ENCODE data around the gene TNFRSF1B.

Gene TNFRSF1B

DNA sequence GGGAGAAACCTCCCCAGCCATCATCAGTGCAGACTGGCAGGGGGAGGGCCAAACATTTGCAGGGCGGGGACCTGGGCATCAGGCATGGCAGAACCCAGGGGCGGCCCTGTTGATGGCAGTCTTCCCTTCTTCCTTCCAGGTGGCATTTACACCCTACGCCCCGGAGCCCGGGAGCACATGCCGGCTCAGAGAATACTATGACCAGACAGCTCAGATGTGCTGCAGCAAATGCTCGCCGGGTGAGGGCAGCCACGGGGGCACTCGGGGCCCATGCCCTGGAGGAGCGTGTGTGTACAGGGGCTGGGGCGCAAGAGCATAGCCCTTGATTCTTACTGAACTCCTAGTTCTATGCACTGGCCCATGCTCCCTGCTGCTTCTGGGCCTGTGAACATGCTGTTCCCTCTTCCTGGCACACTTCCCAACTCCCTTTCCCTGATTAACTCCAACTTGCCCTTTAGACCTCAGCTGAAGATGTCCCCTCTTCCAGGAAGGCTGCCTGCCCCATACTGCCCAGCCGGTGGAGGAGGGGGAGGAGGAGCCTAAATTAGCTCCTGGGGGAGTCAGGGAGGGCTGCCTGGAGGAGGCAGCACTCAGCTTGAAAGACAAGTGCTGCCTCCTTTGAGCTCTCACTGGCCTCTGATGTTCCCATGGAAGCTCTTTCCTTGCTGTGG lies 22.0 kb downstream of the TNFRSF1B start:
- Histone ChIP-seq H3K9me3 (ENCODE audit: insufficient read depth, low read depth, low read length) (0 out of 2 replicates have a peak, but pooled peaks cover 3% of the 10 kb centered on the region), H3K27ac (ENCODE audit: low read depth, low read length) (no peak overlapping the region), H3K4me1 (ENCODE audit: insufficient read depth, low read length) (peaks cover 6% of the 10 kb centered on the region), H3K36me3 (ENCODE audit: insufficient read depth, low read length) (no peaks in the 10 kb centered on the region), H3K27me3 (ENCODE audit: insufficient read depth, low read length) (no peaks in the 10 kb centered on the region), H3K4me3 (ENCODE audit: low read length) (no peak overlapping the region), H3K9ac (ENCODE audit: low read depth, low read length) (no peak overlapping the region; the same call in 1 of the 2 replicates)
- 81% methylated on average over 13 of the region's 13 CpGs for WGBS

DNA sequence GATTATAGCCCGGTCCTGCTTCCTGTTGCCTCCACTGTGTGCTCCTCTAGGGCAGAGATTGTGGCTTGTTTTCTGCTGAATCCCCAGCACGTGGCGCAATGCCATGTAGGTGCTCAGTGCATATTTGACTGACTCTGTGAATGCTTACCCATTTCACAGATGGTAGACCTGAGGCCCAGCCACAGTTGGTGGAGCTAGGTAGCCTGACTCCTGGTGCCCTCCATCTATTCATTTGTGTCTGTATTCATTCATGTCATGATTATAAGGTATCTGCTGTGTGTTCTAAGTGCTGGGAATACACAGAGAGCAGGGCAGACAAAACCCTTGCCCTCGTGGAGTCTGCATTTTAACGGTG lies 22.5 kb downstream of the TNFRSF1B start:
- 0 out of 2 replicates have a peak, but pooled peaks cover 3% of the 10 kb centered on the region for H3K9me3 ChIP-seq (ENCODE audit: insufficient read depth, low read depth, low read length)
- WGBS, result 82% methylated on average over 5 of the region's 5 CpGs
- H3K4me3 ChIP-seq (ENCODE audit: low read length), result no peak overlapping the region
- no peaks in the 10 kb centered on the region for H3K36me3 ChIP-seq (ENCODE audit: insufficient read depth, low read length)
- H3K4me1 ChIP-seq (ENCODE audit: insufficient read depth, low read length), result peaks cover 4% of the 10 kb centered on the region
- H3K9ac ChIP-seq (ENCODE audit: low read depth, low read length), result no peak overlapping the region
- no peak overlapping the region for H3K27ac ChIP-seq (ENCODE audit: low read depth, low read length)
- no peaks in the 10 kb centered on the region for H3K27me3 ChIP-seq (ENCODE audit: insufficient read depth, low read length)

DNA sequence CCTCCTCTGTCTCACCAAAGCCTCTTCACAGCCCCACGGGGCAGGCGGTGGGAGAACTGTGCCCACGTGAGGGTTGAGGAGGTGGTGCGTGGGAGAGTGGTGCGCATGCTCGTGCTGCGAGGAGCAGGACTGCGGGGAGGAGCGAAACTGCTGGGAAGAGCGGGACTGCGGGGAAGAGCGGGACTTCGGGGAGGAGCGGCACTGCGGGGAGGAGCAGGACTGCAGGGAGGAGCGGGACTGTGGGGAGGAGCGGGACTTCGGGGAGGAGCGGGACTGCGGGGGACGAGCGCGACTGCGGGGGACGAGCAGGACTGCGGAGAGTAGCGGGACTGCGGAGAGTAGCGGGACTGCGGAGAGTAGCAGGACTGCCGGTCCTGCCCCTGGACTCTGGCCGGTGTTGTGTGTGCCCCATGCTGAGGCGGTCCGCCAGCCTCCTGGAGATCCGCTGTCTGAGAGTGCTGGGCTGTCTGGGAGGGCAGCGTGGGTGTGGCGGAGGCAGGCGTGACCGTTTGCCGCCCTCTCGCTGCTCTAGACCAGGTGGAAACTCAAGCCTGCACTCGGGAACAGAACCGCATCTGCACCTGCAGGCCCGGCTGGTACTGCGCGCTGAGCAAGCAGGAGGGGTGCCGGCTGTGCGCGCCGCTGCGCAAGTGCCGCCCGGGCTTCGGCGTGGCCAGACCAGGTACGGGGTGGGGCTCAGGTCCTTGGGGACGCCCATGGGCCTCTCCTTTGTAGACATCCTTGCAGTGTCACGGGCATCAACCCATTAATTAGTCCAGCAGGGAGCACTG lies 24.6 kb downstream of the TNFRSF1B start:
- H3K27ac ChIP-seq (ENCODE audit: low read depth, low read length), result no peak overlapping the region
- H3K9ac ChIP-seq (ENCODE audit: low read depth, low read length), result no peak overlapping the region
- H3K4me1 ChIP-seq (ENCODE audit: insufficient read depth, low read length), result no peaks in the 10 kb centered on the region; the same call in 1 of the 2 replicates
- no peak overlapping the region for H3K4me3 ChIP-seq (ENCODE audit: low read length)
- H3K36me3 ChIP-seq (ENCODE audit: insufficient read depth, low read length), result no peaks in the 10 kb centered on the region
- WGBS, result 89% methylated on average over 58 of the region's 58 CpGs
- H3K9me3 ChIP-seq (ENCODE audit: insufficient read depth, low read depth, low read length), result no peaks in the 10 kb centered on the region
- no peaks in the 10 kb centered on the region for H3K27me3 ChIP-seq (ENCODE audit: insufficient read depth, low read length)

DNA sequence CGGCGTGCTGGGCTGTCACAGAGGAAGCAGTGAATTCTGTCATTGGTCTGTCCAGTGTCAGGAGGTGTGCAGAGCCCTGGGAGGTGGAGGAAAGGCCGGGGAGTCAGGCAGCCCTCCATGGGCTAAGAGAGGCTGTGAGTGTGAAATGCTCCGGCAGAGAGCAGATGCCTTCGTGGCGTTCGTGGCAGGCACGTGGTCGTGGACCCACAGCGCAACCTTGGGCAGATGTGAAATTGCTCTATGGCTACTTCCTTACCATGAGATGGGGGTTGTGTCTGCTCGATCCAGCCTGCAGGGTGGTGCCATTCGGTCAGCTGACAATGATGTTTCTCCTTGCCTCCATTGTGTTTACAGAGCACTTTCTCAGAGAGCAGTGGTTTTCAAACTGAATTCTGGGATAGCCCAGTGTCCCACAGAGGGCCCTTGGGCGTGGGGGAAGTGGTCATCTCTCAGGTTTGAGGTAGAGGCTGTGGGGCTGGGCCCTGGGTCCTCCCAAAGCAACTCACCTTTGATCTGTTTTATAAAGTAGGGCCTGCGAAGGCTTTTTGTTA lies 27.9 kb downstream of the TNFRSF1B start:
- Histone ChIP-seq H3K9ac (ENCODE audit: low read depth, low read length) (no peak overlapping the region), H3K27me3 (ENCODE audit: insufficient read depth, low read length) (no peaks in the 10 kb centered on the region), H3K4me3 (ENCODE audit: low read length) (no peak overlapping the region), H3K9me3 (ENCODE audit: insufficient read depth, low read depth, low read length) (no peaks in the 10 kb centered on the region), H3K4me1 (ENCODE audit: insufficient read depth, low read length) (no peaks in the 10 kb centered on the region), H3K27ac (ENCODE audit: low read depth, low read length) (no peak overlapping the region), H3K36me3 (ENCODE audit: insufficient read depth, low read length) (no peaks in the 10 kb centered on the region)
- WGBS, result 92% methylated on average over 14 of the region's 14 CpGs

DNA sequence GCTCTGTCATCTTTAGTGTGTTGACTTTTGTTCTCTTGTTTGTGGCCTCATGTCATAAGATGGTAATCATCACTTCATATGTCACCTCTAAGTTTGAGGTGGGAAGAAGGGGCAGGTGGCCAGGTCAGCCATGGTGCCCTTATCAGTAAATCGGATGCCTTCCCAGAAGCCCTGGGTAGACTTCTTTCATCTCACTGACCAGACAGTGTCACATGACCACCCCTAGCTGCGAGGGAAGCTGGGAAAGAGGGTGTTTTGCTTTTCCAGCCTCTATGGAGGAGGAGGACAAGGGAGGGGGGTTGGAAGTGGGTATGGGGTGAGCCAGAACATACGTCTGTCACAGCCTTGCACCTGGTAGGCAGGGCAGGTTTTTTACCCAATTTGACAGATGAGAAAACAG lies 28.6 kb downstream of the TNFRSF1B start:
- H3K9ac ChIP-seq (ENCODE audit: low read depth, low read length), result no peak overlapping the region
- H3K9me3 ChIP-seq (ENCODE audit: insufficient read depth, low read depth, low read length), result no peaks in the 10 kb centered on the region
- no peaks in the 10 kb centered on the region for H3K27me3 ChIP-seq (ENCODE audit: insufficient read depth, low read length)
- no peak overlapping the region for H3K27ac ChIP-seq (ENCODE audit: low read depth, low read length)
- H3K4me3 ChIP-seq (ENCODE audit: low read length), result no peak overlapping the region
- 82% methylated on average over 3 of the region's 3 CpGs for WGBS
- H3K4me1 ChIP-seq (ENCODE audit: insufficient read depth, low read length), result no peaks in the 10 kb centered on the region
- H3K36me3 ChIP-seq (ENCODE audit: insufficient read depth, low read length), result no peaks in the 10 kb centered on the region

DNA sequence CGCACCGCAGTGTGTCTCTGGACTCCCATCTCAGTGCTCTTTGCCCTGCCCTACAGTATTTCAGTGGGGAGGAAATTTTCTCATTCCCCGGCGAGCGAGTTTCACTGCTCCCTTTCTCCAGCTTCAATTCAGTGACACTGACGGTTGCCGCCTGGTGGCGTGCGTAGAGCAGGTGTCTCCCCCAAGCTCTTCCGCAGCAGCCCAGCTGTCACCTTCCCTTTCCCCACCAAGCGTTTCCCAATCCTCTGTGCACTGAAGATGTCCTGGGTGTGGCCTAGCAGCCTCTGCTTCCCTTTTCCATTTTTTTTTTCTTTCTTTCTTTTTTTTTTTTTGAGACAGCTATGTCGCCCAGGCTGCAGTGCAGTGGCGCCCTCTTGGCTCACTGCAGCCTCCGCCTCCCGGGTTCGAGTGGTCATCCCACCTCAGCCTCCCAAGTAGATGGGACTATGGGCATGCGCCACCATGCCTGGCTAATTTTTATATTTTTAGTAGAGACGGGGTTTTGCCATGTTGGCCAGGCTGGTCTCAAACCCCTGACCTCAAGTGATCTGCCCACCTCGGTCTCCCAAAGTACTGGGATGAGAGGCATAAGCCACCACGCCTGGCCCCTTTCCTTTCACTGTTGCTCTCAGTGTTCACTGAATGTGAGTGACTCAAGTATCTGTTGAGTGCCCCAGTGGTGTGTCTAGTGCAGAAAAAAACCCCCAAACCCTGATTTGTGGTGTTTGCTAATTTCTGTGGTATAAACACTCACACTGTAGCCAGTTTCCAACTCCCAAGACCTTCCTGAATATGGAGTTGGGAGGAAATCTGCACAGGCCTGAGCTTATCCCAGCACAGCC lies 30.1 kb downstream of the TNFRSF1B start:
- Histone ChIP-seq H3K4me1 (ENCODE audit: insufficient read depth, low read length) (no peaks in the 10 kb centered on the region), H3K36me3 (ENCODE audit: insufficient read depth, low read length) (no peaks in the 10 kb centered on the region), H3K9ac (ENCODE audit: low read depth, low read length) (no peak overlapping the region), H3K9me3 (ENCODE audit: insufficient read depth, low read depth, low read length) (no peaks in the 10 kb centered on the region), H3K27ac (ENCODE audit: low read depth, low read length) (no peak overlapping the region), H3K4me3 (ENCODE audit: low read length) (no peak overlapping the region), H3K27me3 (ENCODE audit: insufficient read depth, low read length) (no peaks in the 10 kb centered on the region)
- 57% methylated on average over 20 of the region's 20 CpGs for WGBS

DNA sequence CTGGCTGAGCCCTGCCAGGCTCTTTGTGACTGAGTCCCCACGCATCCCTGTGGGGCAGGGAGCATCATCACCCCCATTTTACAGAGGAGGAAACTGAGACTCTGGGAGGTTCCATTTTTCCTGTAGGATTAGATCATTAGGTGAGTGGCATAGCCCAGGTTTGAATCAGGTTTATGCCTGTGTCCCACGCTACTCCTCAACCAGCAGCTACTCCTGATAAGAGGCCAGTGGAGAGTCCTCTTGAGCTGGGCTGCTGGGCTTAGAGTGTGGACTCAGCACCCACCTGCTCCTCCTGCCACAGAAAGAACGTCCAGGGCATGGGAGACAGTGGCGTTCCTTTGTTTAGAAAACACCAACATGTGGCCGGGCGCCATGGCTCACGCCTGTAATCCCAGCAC lies 30.7 kb downstream of the TNFRSF1B start:
- Histone ChIP-seq H3K9ac (ENCODE audit: low read depth, low read length) (no peak overlapping the region), H3K36me3 (ENCODE audit: insufficient read depth, low read length) (no peaks in the 10 kb centered on the region), H3K4me1 (ENCODE audit: insufficient read depth, low read length) (no peaks in the 10 kb centered on the region), H3K9me3 (ENCODE audit: insufficient read depth, low read depth, low read length) (no peaks in the 10 kb centered on the region), H3K4me3 (ENCODE audit: low read length) (no peak overlapping the region), H3K27me3 (ENCODE audit: insufficient read depth, low read length) (no peaks in the 10 kb centered on the region), H3K27ac (ENCODE audit: low read depth, low read length) (no peak overlapping the region)
- 97% methylated on average over 7 of the region's 7 CpGs for whole genome bisulfite sequencing

DNA sequence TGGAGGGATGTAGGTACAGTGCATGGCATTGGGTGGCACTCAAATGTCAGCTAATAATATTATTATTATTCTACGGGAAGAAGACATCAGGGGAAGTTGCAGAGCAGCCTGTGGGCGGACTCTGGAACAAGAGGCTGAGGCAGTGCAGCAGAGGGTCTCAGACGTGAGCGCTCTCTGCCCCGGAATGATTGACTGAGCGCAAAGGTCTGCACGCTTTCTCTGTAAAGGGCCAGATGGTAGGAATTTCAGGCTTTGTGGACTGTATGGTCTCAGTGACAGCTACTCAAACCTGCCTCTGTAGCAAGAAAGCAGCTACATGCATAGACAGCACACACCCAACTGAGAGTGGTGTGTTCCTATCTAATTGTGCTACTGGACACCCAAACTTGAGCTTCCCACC lies 33.4 kb downstream of the TNFRSF1B start:
- 97% methylated on average over 7 of the region's 7 CpGs for WGBS
- Histone ChIP-seq H3K36me3 (ENCODE audit: insufficient read depth, low read length) (no peaks in the 10 kb centered on the region), H3K27ac (ENCODE audit: low read depth, low read length) (no peak overlapping the region), H3K4me1 (ENCODE audit: insufficient read depth, low read length) (peaks cover 5% of the 10 kb centered on the region; the same call in 1 of the 2 replicates), H3K9ac (ENCODE audit: low read depth, low read length) (no peak overlapping the region), H3K27me3 (ENCODE audit: insufficient read depth, low read length) (no peaks in the 10 kb centered on the region), H3K4me3 (ENCODE audit: low read length) (no peak overlapping the region), H3K9me3 (ENCODE audit: insufficient read depth, low read depth, low read length) (no peaks in the 10 kb centered on the region)

DNA sequence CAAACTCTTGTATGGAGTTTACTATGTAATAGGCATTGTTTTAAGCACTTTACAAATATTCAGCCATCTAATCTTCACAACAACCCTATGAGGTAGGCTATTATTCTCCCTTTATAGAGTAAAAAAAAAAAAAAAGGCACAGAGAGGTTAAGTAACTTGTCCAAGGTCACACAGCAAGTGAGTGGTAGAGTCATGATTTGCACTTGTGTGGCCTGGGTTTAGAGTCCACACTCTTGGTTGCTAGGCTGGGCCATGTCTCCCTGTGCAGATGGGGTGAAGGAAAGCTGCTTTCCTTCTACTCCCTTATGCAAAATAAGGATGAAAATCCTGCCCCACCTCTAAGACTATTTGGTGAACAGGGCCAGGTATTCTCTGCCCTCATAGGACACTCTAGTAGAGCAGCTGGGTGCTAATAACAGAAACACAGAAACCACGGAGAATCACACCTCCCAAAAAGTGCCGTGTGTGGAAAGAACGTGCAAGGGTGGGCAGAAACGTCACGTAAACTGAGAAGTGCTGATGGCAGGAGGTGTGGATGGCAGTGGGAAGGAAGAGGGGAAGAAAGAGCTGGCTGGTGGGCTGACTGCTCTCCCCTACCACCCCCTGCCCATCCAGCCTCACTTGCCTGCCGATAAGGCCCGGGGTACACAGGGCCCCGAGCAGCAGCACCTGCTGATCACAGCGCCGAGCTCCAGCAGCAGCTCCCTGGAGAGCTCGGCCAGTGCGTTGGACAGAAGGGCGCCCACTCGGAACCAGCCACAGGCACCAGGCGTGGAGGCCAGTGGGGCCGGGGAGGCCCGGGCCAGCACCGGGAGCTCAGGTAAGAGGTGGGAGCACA lies 34.8 kb downstream of the TNFRSF1B start:
- 88% methylated on average over 18 of the region's 18 CpGs for WGBS

DNA sequence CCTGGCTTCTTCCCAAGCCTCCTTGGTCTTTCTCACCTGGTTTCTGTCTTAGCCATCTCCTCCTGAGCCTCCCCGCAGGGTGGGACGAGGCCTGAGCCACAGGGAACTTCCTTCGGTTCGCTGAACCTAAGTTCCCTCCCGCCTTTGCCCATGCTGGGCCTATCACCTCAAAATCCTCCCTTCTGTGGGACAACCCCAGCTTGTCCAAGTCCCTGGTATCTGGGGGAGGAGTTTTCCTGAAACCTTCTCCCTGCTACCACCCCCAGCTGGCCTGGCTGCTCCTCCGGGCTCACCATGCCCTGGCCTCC lies 35.4 kb downstream of the TNFRSF1B start:
- Histone ChIP-seq H3K27ac (ENCODE audit: low read depth, low read length) (no peak overlapping the region), H3K9me3 (ENCODE audit: insufficient read depth, low read depth, low read length) (no peaks in the 10 kb centered on the region), H3K36me3 (ENCODE audit: insufficient read depth, low read length) (no peaks in the 10 kb centered on the region), H3K4me1 (ENCODE audit: insufficient read depth, low read length) (peaks cover 5% of the 10 kb centered on the region; the same call in 1 of the 2 replicates), H3K4me3 (ENCODE audit: low read length) (no peak overlapping the region), H3K9ac (ENCODE audit: low read depth, low read length) (no peak overlapping the region), H3K27me3 (ENCODE audit: insufficient read depth, low read length) (no peaks in the 10 kb centered on the region)
- WGBS, result 70% methylated on average over 6 of the region's 6 CpGs

More for the DNA sequence above, 34.8 kb downstream of the TNFRSF1B start:
- Histone ChIP-seq H3K4me3 (ENCODE audit: low read length) (no peak overlapping the region), H3K27ac (ENCODE audit: low read depth, low read length) (no peak overlapping the region), H3K27me3 (ENCODE audit: insufficient read depth, low read length) (no peaks in the 10 kb centered on the region), H3K9me3 (ENCODE audit: insufficient read depth, low read depth, low read length) (no peaks in the 10 kb centered on the region), H3K9ac (ENCODE audit: low read depth, low read length) (no peak overlapping the region), H3K4me1 (ENCODE audit: insufficient read depth, low read length) (peaks cover 5% of the 10 kb centered on the region; the same call in 1 of the 2 replicates), H3K36me3 (ENCODE audit: insufficient read depth, low read length) (no peaks in the 10 kb centered on the region)
